Neuronal stem cell (in vitro differentiated cells): Measurements from ENCODE around the gene FAM219B.

Experiments used
- DNase-seq: peaks from one replicate; pipeline ENCODE4 v3.0.0-alpha.2; 2013; ENCODE audit warnings: low spot score
- H2AFZ ChIP-seq: one replicate; pipeline ENCODE4 v1.6.1; 2013; ENCODE audit warnings: mild to moderate bottlenecking, low read length, inconsistent platforms
- H2AK5ac ChIP-seq: 2 replicates; pipeline ENCODE4 v1.6.1; 2013; ENCODE audit warnings: low read depth, mild to moderate bottlenecking, inconsistent platforms, low read length, moderate library complexity, mixed read lengths
- H2BK120ac ChIP-seq: 2 replicates; pipeline ENCODE4 v1.6.1; 2013; ENCODE audit warnings: low read depth, mild to moderate bottlenecking, inconsistent platforms, low read length, moderate library complexity, mixed read lengths
- H2BK12ac ChIP-seq: one replicate; pipeline ENCODE4 v1.6.1; 2013; ENCODE audit warnings: low read length, inconsistent platforms
- H2BK15ac ChIP-seq: 2 replicates; pipeline ENCODE4 v1.6.1; 2013; ENCODE audit warnings: mild to moderate bottlenecking, low read length, inconsistent platforms, mixed read lengths
- H2BK5ac ChIP-seq: one replicate; pipeline ENCODE4 v1.6.1; 2013; ENCODE audit warnings: inconsistent platforms, mild to moderate bottlenecking, low read length, moderate library complexity
- H3K14ac ChIP-seq: one replicate; pipeline ENCODE4 v1.6.1; 2013; ENCODE audit warnings: low read length, inconsistent platforms
- H3K18ac ChIP-seq: 2 replicates; pipeline ENCODE4 v1.6.1; 2013; ENCODE audit warnings: low read length, inconsistent platforms
- H3K23ac ChIP-seq: 2 replicates; pipeline ENCODE4 v1.6.1; 2013; ENCODE audit warnings: low read depth, mild to moderate bottlenecking, mixed read lengths, low read length, inconsistent platforms; ENCODE audit not compliant: poor library complexity
- H3K27ac ChIP-seq: replicated peaks from 3 replicates; pipeline ENCODE4 v1.5.1; 2013; ENCODE audit warnings: low read length, inconsistent platforms
- H3K27me3 ChIP-seq, 3 experiments: 2 replicates each; pipeline ENCODE4 v1.6.1; 2013; ENCODE audit warnings: low read length in 3 of 3, mild to moderate bottlenecking in 2 of 3, inconsistent platforms in 1 of 3, low read depth in 1 of 3, mixed read lengths in 1 of 3, moderate library complexity in 1 of 3; ENCODE audit not compliant: control insufficient read depth in 3 of 3, insufficient read depth in 3 of 3
- H3K36me3 ChIP-seq, 2 donors: replicated peaks in 1 of 2; 2 replicates each; pipeline ENCODE4 v1.6.1; 2013; ENCODE audit warnings: low read length in 2 of 2; ENCODE audit not compliant: control insufficient read depth in 2 of 2, insufficient read depth in 2 of 2
- H3K4ac ChIP-seq: 2 replicates; pipeline ENCODE4 v1.6.1; 2013; ENCODE audit warnings: inconsistent platforms, mild to moderate bottlenecking, low read length, moderate library complexity
- H3K4me1 ChIP-seq, 2 donors: 1 replicate in 1 of 2; 2 replicates in 1 of 2; pipeline ENCODE4 v1.6.1; 2013; ENCODE audit warnings: low read length in 2 of 2, low read depth in 1 of 2; ENCODE audit not compliant: control insufficient read depth in 2 of 2, insufficient read depth in 1 of 2
- H3K4me2 ChIP-seq: one replicate; pipeline ENCODE4 v1.6.1; 2013; ENCODE audit warnings: mild to moderate bottlenecking, low read length, inconsistent platforms; ENCODE audit not compliant: insufficient read depth, poor library complexity, severe bottlenecking
- H3K4me3 ChIP-seq, 2 donors: 2 replicates each; pipeline ENCODE4 v1.5.1; 2013; ENCODE audit warnings: low read length in 2 of 2, mild to moderate bottlenecking in 2 of 2, inconsistent platforms in 1 of 2, moderate library complexity in 1 of 2
- H3K79me1 ChIP-seq: one replicate; pipeline ENCODE4 v1.6.1; 2013; ENCODE audit warnings: low read depth, mild to moderate bottlenecking, inconsistent platforms, low read length, moderate library complexity
- H3K9ac ChIP-seq: one replicate; pipeline ENCODE4 v1.6.1; 2013; ENCODE audit warnings: mild to moderate bottlenecking, low read depth, low read length, inconsistent platforms; ENCODE audit not compliant: poor library complexity
- H3K9me3 ChIP-seq, 2 donors: replicated peaks in 1 of 2; 2 replicates each; pipeline versions ENCODE3 to v1.6.1; 2013; ENCODE audit warnings: low read length in 2 of 2, mild to moderate bottlenecking in 2 of 2, inconsistent platforms in 1 of 2, low read depth in 1 of 2, mixed read lengths in 1 of 2, moderate library complexity in 1 of 2; ENCODE audit not compliant: control insufficient read depth in 2 of 2, insufficient read depth in 1 of 2
- H4K8ac ChIP-seq: one replicate; pipeline ENCODE4 v1.6.1; 2013; ENCODE audit warnings: low read depth, mild to moderate bottlenecking, inconsistent platforms, low read length, moderate library complexity
- H4K91ac ChIP-seq: one replicate; pipeline ENCODE4 v1.6.1; 2013; ENCODE audit warnings: low read length, low read depth, mild to moderate bottlenecking, inconsistent platforms; ENCODE audit not compliant: poor library complexity
- WGBS, 2 donors: extraction: QIAGEN DNeasy Blood & Tissue Kit; methylation state at CpG; one replicate each; pipeline ENCODE4 v1.1.7; 2013; ENCODE audit warnings: missing lambda C conversion rate in 2 of 2, mixed read lengths in 1 of 2; ENCODE audit not compliant: insufficient read length in 2 of 2, insufficient replicate concordance in 1 of 2; ENCODE audit errors: extremely low coverage in 2 of 2; 5-methylcytosine and 5-hydroxymethylcytosine counted together

FAM219B gene

GRCh38 chr15:74873756-74874424 is 32.8 kb downstream of the FAM219B start:
- Histone ChIP-seq H3K18ac (peak overlapping the region; percentile 76), H3K4me1 (peaks cover 3 to 4% of the 10 kb centered on the region in 2 donors), H2BK15ac (no peak overlapping the region), H3K36me3 (peaks cover 2 to 16% of the 10 kb centered on the region in 2 donors), H2BK5ac (no peak overlapping the region), H3K14ac (no peak overlapping the region), H3K4ac (no peak overlapping the region), H2BK120ac (no peak overlapping the region), H3K4me2 (peak overlapping the region; percentile 71), H3K9me3 (peaks cover 0 to 1% of the 10 kb centered on the region in 2 donors), H3K9ac (peak overlapping the region; percentile 55), H4K8ac (no peak overlapping the region), H2AK5ac (no peak overlapping the region), H3K4me3 (peak overlapping the region; percentile 55 to 66), H2BK12ac (no peak overlapping the region), H3K27me3 (peaks cover 0 to 6% (median 0%) of the 10 kb centered on the region in 3 experiments), H4K91ac (no peak overlapping the region), H2AFZ (peak overlapping the region; percentile 92), H3K23ac (no peak overlapping the region), H3K27ac (no peak overlapping the region), H3K79me1 (peaks cover 4% of the 10 kb centered on the region)
- no peak for DNase-seq
- no CpG with 5 or more reads among the region's 16 CpGs for WGBS, 2 donors

- H2AFZ ChIP-seq, result peak within 1 kb of the TSS; percentile 94
- H2BK12ac ChIP-seq, result no peak within 1 kb of the TSS
- peaks cover 1 to 4% of the 10 kb centered on the region in 2 donors for H3K9me3 ChIP-seq
- H3K18ac ChIP-seq, result peak within 1 kb of the TSS; percentile 86
- peaks cover 4% of the 10 kb centered on the region for H3K79me1 ChIP-seq
- peaks cover 2 to 23% of the 10 kb centered on the region in 2 donors for H3K36me3 ChIP-seq
- H3K27me3 ChIP-seq, result peaks cover 0 to 6% (median 0%) of the 10 kb centered on the region in 3 experiments
- H3K27ac ChIP-seq, result peak within 1 kb of the TSS; percentile 54
- peak within 1 kb of the TSS; percentile 71 for H3K4me2 ChIP-seq
- peak; percentile 95 for DNase-seq
- no peak within 1 kb of the TSS for H3K14ac ChIP-seq
- peak within 1 kb of the TSS; percentile 43 for H3K23ac ChIP-seq
- no peak within 1 kb of the TSS for H2AK5ac ChIP-seq
- peaks cover 3 to 4% of the 10 kb centered on the region in 2 donors for H3K4me1 ChIP-seq
- peak within 1 kb of the TSS; percentile 88 for H3K9ac ChIP-seq
- H4K91ac ChIP-seq, result no peak within 1 kb of the TSS
- no peak within 1 kb of the TSS for H4K8ac ChIP-seq
- no CpG with 5 or more reads among the region's 52 CpGs for WGBS, 2 donors
- no peak within 1 kb of the TSS for H2BK15ac ChIP-seq
- H2BK120ac ChIP-seq, result no peak within 1 kb of the TSS
- H3K4ac ChIP-seq, result no peak within 1 kb of the TSS
- no peak within 1 kb of the TSS for H2BK5ac ChIP-seq
- peak within 1 kb of the TSS; percentile 55 to 91 for H3K4me3 ChIP-seq
Measured at GRCh38 chr15:74873036-74873755, 33.5 kb downstream of the FAM219B start, which contains the start of gene SCAMP2. SCAMP2 (minus strand) TSS chr15:74873365; CDS start chr15:74873255, 110 bp downstream.

- H3K27ac ChIP-seq, result no peak overlapping the region
- no peak overlapping the region for H3K23ac ChIP-seq
- H3K4ac ChIP-seq, result no peak overlapping the region
- H3K4me3 ChIP-seq, result peak overlapping the region; percentile 55 to 91
- no peak overlapping the region for H4K91ac ChIP-seq
- peaks cover 7 to 29% of the 10 kb centered on the region in 2 donors for H3K36me3 ChIP-seq
- WGBS, 2 donors, result no CpG with 5 or more reads among the region's 11 CpGs
- H3K14ac ChIP-seq, result no peak overlapping the region
- no peak overlapping the region for H2BK12ac ChIP-seq
- H3K18ac ChIP-seq, result no peak overlapping the region
- H3K4me2 ChIP-seq, result peak overlapping the region; percentile 55
- no peak overlapping the region for H2BK15ac ChIP-seq
- peaks cover 4% of the 10 kb centered on the region for H3K79me1 ChIP-seq
- no peak overlapping the region for H2BK5ac ChIP-seq
- no peak overlapping the region for H2AK5ac ChIP-seq
- no peak overlapping the region for H2BK120ac ChIP-seq
- DNase-seq, result no peak
- H2AFZ ChIP-seq, result peak overlapping the region; percentile 94
- peaks cover 0 to 6% (median 0%) of the 10 kb centered on the region in 3 experiments for H3K27me3 ChIP-seq
- H4K8ac ChIP-seq, result no peak overlapping the region
- peaks cover 1 to 10% of the 10 kb centered on the region in 2 donors for H3K9me3 ChIP-seq
- peak overlapping the region; percentile 60 for H3K9ac ChIP-seq
- peaks cover 3 to 4% of the 10 kb centered on the region in 2 donors for H3K4me1 ChIP-seq
Measured at GRCh38 chr15:74872702-74873035, 34.0 kb downstream of the FAM219B start.
